Left colon (tissue), 2 donors: ENCODE measurements around the gene INPP5D. TPM values are rescaled to one million over a fixed set of nuclear protein-coding genes. Genes with fewer than 3 reads are reported as not detected.

Experiments
- ATAC-seq: fragments of 200-7000 bp; cut with Tn5 transposase; one replicate; pipeline ENCODE4 v1.9.1; 2020; ENCODE audit warnings: mild to moderate bottlenecking, moderate library complexity
- DNase-seq, 2 donors: peaks; one replicate each; pipeline ENCODE4 v3.0.0-alpha.2; 2020
- intact Hi-C, 2 donors: fragments of 100-400 bp; cut with DNase I in 1 of 2; cut with micrococcal nuclease in 1 of 2; formaldehyde crosslinking; loops; one replicate each; pipeline versions ENCODE4 v1.11.2 to v1.14.0; 2022; cut with DNase I, micrococcal nuclease
- total RNA-seq, 2 donors: library from RNA; stranded (reverse); fragmentation: NEBNext Ultra II Directional; extraction: Animal tissue kit (Norgen Biotek cat#: 25700); gene quantifications; one replicate each; pipeline ENCODE4 v1.2.1, GENCODE V29; 2021
- donor health status: DM: no; HTN: no; CAD: no.
- donor health status: DM: yes; HTN: yes; CAD: no.

The INPP5D gene
- total RNA-seq, 2 donors from 2014 or later = 6.6 to 10.6 TPM

- ATAC-seq (no peak), DNase-seq (no peak)
- intact Hi-C loops = no loop called here
These were observed 45.8 kb downstream of the INPP5D start for GRCh38 chr2:233105930-233106329.

- ATAC-seq (no peak), DNase-seq (no peak)
- intact Hi-C loops = no loop called here
These were observed 46.9 kb downstream of the INPP5D start for GRCh38 chr2:233107011-233107410.

GRCh38 chr2:233107831-233108300 is 47.7 kb downstream of the INPP5D start:
- DNase-seq = no peak
- intact Hi-C loops = no loop called here
- ATAC-seq = no peak

GRCh38 chr2:233108611-233109490 is 48.7 kb downstream of the INPP5D start:
- DNase-seq (no peak), ATAC-seq (no peak)

GRCh38 chr2:233111427-233111826 is 51.3 kb downstream of the INPP5D start:
- intact Hi-C loops = no loop called here

More at GRCh38 chr2:233108611-233109490, 48.7 kb downstream of the INPP5D start:
- intact Hi-C loops = no loop called here

GRCh38 chr2:233112329-233112728 is 52.2 kb downstream of the INPP5D start:
- intact Hi-C loops = no loop called here
- no peak for ATAC-seq
- no peak for DNase-seq

More at GRCh38 chr2:233111427-233111826, 51.3 kb downstream of the INPP5D start:
- ATAC-seq (no peak), DNase-seq (no peak)

- intact Hi-C loops = no loop called here
- ATAC-seq (no peak), DNase-seq (no peak)
These were observed 52.8 kb downstream of the INPP5D start for GRCh38 chr2:233112776-233113452.

GRCh38 chr2:233114421-233114861 is 54.3 kb downstream of the INPP5D start:
- DNase-seq (no peak), ATAC-seq (no peak)
- intact Hi-C loops = no loop called here

- ATAC-seq (no peak), DNase-seq (no peak)
- intact Hi-C loops = no loop called here
These were observed 55.0 kb downstream of the INPP5D start for GRCh38 chr2:233115121-233115520.

- intact Hi-C loops = no loop called here
- DNase-seq = no peak
- ATAC-seq = no peak
These were observed 55.6 kb downstream of the INPP5D start for GRCh38 chr2:233115741-233116140.

- ATAC-seq = no peak
- intact Hi-C loops = no loop called here
- no peak for DNase-seq
These were observed 56.8 kb downstream of the INPP5D start for GRCh38 chr2:233116946-233117345.

GRCh38 chr2:233117351-233117750 is 57.2 kb downstream of the INPP5D start:
- intact Hi-C loops = no loop called here
- no peak for ATAC-seq
- DNase-seq = no peak

GRCh38 chr2:233117811-233118647 is 57.9 kb downstream of the INPP5D start:
- ATAC-seq (no peak), DNase-seq (no peak)
- intact Hi-C loops = no loop called here

- intact Hi-C loops = no loop called here
- no peak for ATAC-seq
- DNase-seq = no peak
These were observed 58.5 kb downstream of the INPP5D start for GRCh38 chr2:233118648-233119000.

GRCh38 chr2:233119123-233119522 is 59.0 kb downstream of the INPP5D start:
- no peak for ATAC-seq
- DNase-seq = no peak
- intact Hi-C loops = no loop called here

GRCh38 chr2:233119806-233120205 is 59.7 kb downstream of the INPP5D start:
- DNase-seq = no peak
- intact Hi-C loops = no loop called here
- ATAC-seq = no peak

GRCh38 chr2:233120459-233120858 is 60.3 kb downstream of the INPP5D start:
- intact Hi-C loops = no loop called here
- ATAC-seq = no peak
- DNase-seq = no peak

GRCh38 chr2:233121856-233122255 is 61.7 kb downstream of the INPP5D start:
- no peak for DNase-seq
- intact Hi-C loops = no loop called here
- ATAC-seq = no peak

GRCh38 chr2:233122541-233122940 is 62.4 kb downstream of the INPP5D start:
- ATAC-seq (no peak), DNase-seq (no peak)
- intact Hi-C loops = no loop called here
